GM23338 (cell line): ENCODE data around the gene PHAF1. TPM values are rescaled to one million over a fixed set of nuclear protein-coding genes. Genes with fewer than 3 reads are reported as not detected.

Experiments
- ATAC-seq: fragments of 200-7000 bp; cut with Tn5 transposase; 3 replicates; pipeline ENCODE4 v1.9.1; 2020
- DNase-seq: peaks from one replicate; pipeline ENCODE4 v3.0.0-alpha.2; 2015; ENCODE audit warnings: low spot score
- H2AFZ ChIP-seq: fragments of 200-600 bp; sonication (generic); 2 replicates; pipeline ENCODE4 v1.8.0; 2016; ENCODE audit warnings: antibody characterized with exemption, mild to moderate bottlenecking, moderate library complexity
- H3F3A ChIP-seq: fragments of 200-600 bp; sonication (generic); replicated peaks from 2 replicates; pipeline ENCODE4 v1.8.0; 2017; ENCODE audit warnings: antibody characterized with exemption, mixed run types, low read depth
- H3K27ac ChIP-seq: fragments of 200-600 bp; sonication (generic); 2 replicates; pipeline ENCODE4 v1.6.1; 2016; ENCODE audit warnings: low read depth
- H3K27me3 ChIP-seq: fragments of 200-600 bp; sonication (generic); 2 replicates; pipeline ENCODE4 v1.8.0; 2016; ENCODE audit warnings: mild to moderate bottlenecking, mixed run types, moderate library complexity; ENCODE audit not compliant: insufficient read depth
- H3K36me3 ChIP-seq: fragments of 200-600 bp; sonication (generic); 2 replicates; pipeline ENCODE4 v1.8.0; 2016; ENCODE audit warnings: mild to moderate bottlenecking; ENCODE audit not compliant: insufficient read depth
- H3K4me1 ChIP-seq: fragments of 200-600 bp; sonication (generic); 2 replicates; pipeline ENCODE4 v1.8.0; 2016; ENCODE audit warnings: mild to moderate bottlenecking, moderate library complexity; ENCODE audit not compliant: insufficient read depth
- H3K4me2 ChIP-seq: fragments of 200-600 bp; sonication (generic); 2 replicates; pipeline ENCODE4 v1.7.1; 2017; ENCODE audit warnings: mixed run types
- H3K4me3 ChIP-seq: fragments of 200-600 bp; sonication (generic); 2 replicates; pipeline ENCODE4 v1.6.1; 2016; ENCODE audit warnings: mixed run types
- H3K79me2 ChIP-seq: fragments of 200-600 bp; sonication (generic); replicated peaks from 2 replicates; pipeline ENCODE4 v1.8.0; 2017; ENCODE audit warnings: mild to moderate bottlenecking; ENCODE audit not compliant: insufficient read depth
- H3K9me2 ChIP-seq: fragments of 200-600 bp; sonication (generic); 2 replicates; pipeline ENCODE4 v1.8.0; 2017; ENCODE audit not compliant: insufficient read depth
- H4K20me1 ChIP-seq: fragments of 200-600 bp; sonication (generic); replicated peaks from 2 replicates; pipeline ENCODE4 v1.8.0; 2017; ENCODE audit warnings: mild to moderate bottlenecking; ENCODE audit not compliant: insufficient read depth
- H3K27ac Mint-ChIP-seq: 2 replicates; pipeline ENCODE4 v1.8.0; 2020; ENCODE audit warnings: inconsistent platforms, mild to moderate bottlenecking, moderate library complexity, mixed read lengths
- H3K27me3 Mint-ChIP-seq: 3 replicates; pipeline ENCODE4 v1.8.0; 2022; ENCODE audit warnings: low read depth, mild to moderate bottlenecking, moderate library complexity, mixed read lengths, inconsistent platforms; ENCODE audit not compliant: insufficient read depth, poor library complexity
- H3K36me3 Mint-ChIP-seq: 3 replicates; pipeline ENCODE4 v1.8.0; 2021; ENCODE audit warnings: low read depth, mild to moderate bottlenecking, inconsistent platforms, moderate library complexity, mixed read lengths
- H3K4me1 Mint-ChIP-seq: 3 replicates; pipeline ENCODE4 v1.8.0; 2020; ENCODE audit warnings: mild to moderate bottlenecking, inconsistent platforms, mixed read lengths
- H3K4me3 Mint-ChIP-seq: 3 replicates; pipeline ENCODE4 v1.8.0; 2021; ENCODE audit warnings: moderate library complexity, mild to moderate bottlenecking, inconsistent platforms, mixed read lengths
- H3K9me3 Mint-ChIP-seq: 3 replicates; pipeline ENCODE4 v1.8.0; 2020; ENCODE audit warnings: moderate library complexity, mild to moderate bottlenecking, inconsistent platforms, mixed read lengths
- CREB1 ChIP-seq: fragments of 250-450 bp; sonication (Bioruptor Pico); IDR thresholded peaks from 2 replicates; pipeline ENCODE4 v1.5.0; 2020; ENCODE audit warnings: low read depth, mild to moderate bottlenecking, moderate library complexity
- EZH2 ChIP-seq: fragments of 200-600 bp; sonication (generic); IDR thresholded peaks from one replicate; pipeline ENCODE4 v1.8.0; 2017; ENCODE audit warnings: antibody characterized with exemption, mild to moderate bottlenecking, low read depth; ENCODE audit not compliant: unreplicated experiment
- EZH2phosphoT487 ChIP-seq: fragments of 200-600 bp; sonication (generic); IDR thresholded peaks from one replicate; pipeline ENCODE4 v1.8.1; 2018; ENCODE audit warnings: antibody characterized with exemption; ENCODE audit not compliant: unreplicated experiment
- JUNB ChIP-seq: IDR thresholded peaks from one replicate; pipeline ENCODE4 v1.6.1; 2016; ENCODE audit warnings: antibody characterized with exemption; ENCODE audit not compliant: unreplicated experiment
- NANOG ChIP-seq: IDR thresholded peaks from 2 replicates; pipeline ENCODE4 v1.6.1; 2016; ENCODE audit warnings: antibody characterized with exemption, borderline replicate concordance
- POLR2AphosphoS5 ChIP-seq: IDR thresholded peaks from 2 replicates; pipeline ENCODE4 v1.6.1; 2016; ENCODE audit warnings: antibody characterized with exemption, low read depth
- STAT1 ChIP-seq: IDR thresholded peaks from one replicate; pipeline ENCODE4 v1.6.1; 2016; ENCODE audit warnings: antibody characterized with exemption; ENCODE audit not compliant: unreplicated experiment
- ZNF114 ChIP-seq: fragments of 250-450 bp; sonication (Bioruptor Pico); IDR thresholded peaks from 2 replicates; pipeline ENCODE4 v1.5.0; 2020; ENCODE audit warnings: mild to moderate bottlenecking, moderate library complexity
- ZNF331 ChIP-seq: fragments of 250-450 bp; sonication (Bioruptor Pico); IDR thresholded peaks from 2 replicates; pipeline ENCODE4 v1.5.0; 2020; ENCODE audit warnings: low read depth, mild to moderate bottlenecking, moderate library complexity
- polyA plus RNA-seq: library from polyadenylated mRNA; unstranded; fragments of >200 nt; fragmentation: Nextera tagmentation; extraction: Ambion mirVana; gene quantifications from 2 replicates; pipeline ENCODE4 v1.2.1, GENCODE V29; 2016
- total RNA-seq: library from RNA; depleted of rRNA; stranded (reverse); fragments of >200 nt; shearing (Covaris generic); gene quantifications from 2 replicates; pipeline ENCODE4 v1.2.3, GENCODE V29; 2014
- TF ChIP-seq, protein P1 (sequence below), 2 experiments: fragments of 200-600 bp in 1 of 2; sonication (generic) in 1 of 2; conservative IDR thresholded peaks; 2 replicates each; pipeline versions ENCODE4 v1.5.1 to v1.6.1; 2016 to 2017; ENCODE audit warnings: antibody characterized with exemption in 2 of 2, low read depth in 2 of 2, mild to moderate bottlenecking in 2 of 2, moderate library complexity in 1 of 2
- TF ChIP-seq, protein P2 (sequence below): IDR thresholded peaks from 2 replicates; pipeline ENCODE4 v1.6.1; 2016; ENCODE audit warnings: antibody characterized with exemption
- TF ChIP-seq, protein P3 (sequence below): IDR thresholded peaks from one replicate; pipeline ENCODE4 v1.6.1; 2018; ENCODE audit warnings: antibody characterized with exemption; ENCODE audit not compliant: unreplicated experiment

PHAF1 gene
- total and polyA plus RNA-seq, 2 experiments from 2014 or later: 14.7 to 35.9 TPM

DNA sequence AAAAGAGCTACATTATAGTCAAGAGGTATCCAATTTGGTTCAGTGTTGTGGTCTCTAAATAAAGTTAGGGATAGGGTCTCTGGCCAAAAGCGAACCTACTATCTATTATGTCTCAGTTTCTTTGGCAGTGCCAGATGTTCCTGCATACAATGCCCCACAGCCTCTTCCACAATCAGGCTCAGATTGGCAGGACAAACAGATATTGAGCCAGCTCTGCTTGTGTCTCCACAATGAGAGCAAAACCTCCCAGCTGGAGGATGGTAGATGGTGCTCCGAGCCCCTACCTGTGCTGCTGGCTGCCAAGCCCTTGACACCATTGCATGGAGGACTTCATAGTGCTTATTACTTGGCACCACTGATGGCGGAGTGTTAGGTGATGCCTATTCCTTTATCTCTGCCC, 19.7 kb downstream of the PHAF1 start (continued):
- TF ChIP-seq, protein P1, sequence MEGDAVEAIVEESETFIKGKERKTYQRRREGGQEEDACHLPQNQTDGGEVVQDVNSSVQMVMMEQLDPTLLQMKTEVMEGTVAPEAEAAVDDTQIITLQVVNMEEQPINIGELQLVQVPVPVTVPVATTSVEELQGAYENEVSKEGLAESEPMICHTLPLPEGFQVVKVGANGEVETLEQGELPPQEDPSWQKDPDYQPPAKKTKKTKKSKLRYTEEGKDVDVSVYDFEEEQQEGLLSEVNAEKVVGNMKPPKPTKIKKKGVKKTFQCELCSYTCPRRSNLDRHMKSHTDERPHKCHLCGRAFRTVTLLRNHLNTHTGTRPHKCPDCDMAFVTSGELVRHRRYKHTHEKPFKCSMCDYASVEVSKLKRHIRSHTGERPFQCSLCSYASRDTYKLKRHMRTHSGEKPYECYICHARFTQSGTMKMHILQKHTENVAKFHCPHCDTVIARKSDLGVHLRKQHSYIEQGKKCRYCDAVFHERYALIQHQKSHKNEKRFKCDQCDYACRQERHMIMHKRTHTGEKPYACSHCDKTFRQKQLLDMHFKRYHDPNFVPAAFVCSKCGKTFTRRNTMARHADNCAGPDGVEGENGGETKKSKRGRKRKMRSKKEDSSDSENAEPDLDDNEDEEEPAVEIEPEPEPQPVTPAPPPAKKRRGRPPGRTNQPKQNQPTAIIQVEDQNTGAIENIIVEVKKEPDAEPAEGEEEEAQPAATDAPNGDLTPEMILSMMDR (conservative IDR thresholded peaks at IDR 0.05; ENCODE audit: low read depth in 2 of 2): no peak
- TF ChIP-seq EZH2 (no peak), CREB1 (CRISPR knock-in tag) (no peak)

DNA sequence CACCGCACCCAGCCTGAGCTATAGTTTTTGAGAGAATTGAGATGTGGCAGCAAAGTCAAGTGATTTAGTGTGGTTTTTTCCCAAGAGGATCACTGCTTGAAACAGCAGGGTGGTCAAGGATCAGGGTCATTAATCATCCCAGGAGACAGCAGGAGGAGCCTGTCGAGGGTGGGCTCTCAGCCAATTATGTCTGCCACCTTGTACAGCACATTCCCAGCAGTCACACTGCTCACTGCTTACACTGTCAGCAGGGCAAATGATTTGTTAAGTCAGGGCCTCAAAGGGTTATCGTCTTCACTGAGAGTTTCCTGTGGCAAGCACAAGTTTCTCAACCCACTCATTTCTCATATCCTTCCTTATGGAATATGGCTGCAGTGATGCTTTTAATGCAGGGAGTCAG, 27.9 kb downstream of the PHAF1 start:
- Histone ChIP-seq H4K20me1 (peaks cover 5% of the 10 kb centered on the region; the same call in 1 of the 2 replicates), H3K27ac (no peak overlapping the region), H3K36me3 (peaks cover 21% of the 10 kb centered on the region; the same call in 1 of the 2 replicates), H3K4me3 (no peak overlapping the region), H3K4me2 (no peak overlapping the region), H3F3A (no peaks in the 10 kb centered on the region), H3K27me3 (no peaks in the 10 kb centered on the region), H3K79me2 (no peaks in the 10 kb centered on the region), H2AFZ (no peak overlapping the region), H3K9me2 (no peaks in the 10 kb centered on the region), H3K4me1 (no peaks in the 10 kb centered on the region)
- no peaks in the 10 kb centered on the region for H3K9me3 Mint-ChIP-seq
- DNase-seq (no peak), ATAC-seq (no peak)
- H3K27ac Mint-ChIP-seq: no peak overlapping the region
- no peak overlapping the region for H3K4me3 Mint-ChIP-seq
- H3K36me3 Mint-ChIP-seq: peaks cover 51% of the 10 kb centered on the region
- peaks cover 1% of the 10 kb centered on the region for H3K27me3 Mint-ChIP-seq
- TF ChIP-seq ZNF114 (CRISPR knock-in tag) (no peak), ZNF331 (CRISPR knock-in tag) (no peak), NANOG (no peak), EZH2phosphoT487 (no peak), EZH2 (no peak)
- no peaks in the 10 kb centered on the region for H3K4me1 Mint-ChIP-seq

DNA sequence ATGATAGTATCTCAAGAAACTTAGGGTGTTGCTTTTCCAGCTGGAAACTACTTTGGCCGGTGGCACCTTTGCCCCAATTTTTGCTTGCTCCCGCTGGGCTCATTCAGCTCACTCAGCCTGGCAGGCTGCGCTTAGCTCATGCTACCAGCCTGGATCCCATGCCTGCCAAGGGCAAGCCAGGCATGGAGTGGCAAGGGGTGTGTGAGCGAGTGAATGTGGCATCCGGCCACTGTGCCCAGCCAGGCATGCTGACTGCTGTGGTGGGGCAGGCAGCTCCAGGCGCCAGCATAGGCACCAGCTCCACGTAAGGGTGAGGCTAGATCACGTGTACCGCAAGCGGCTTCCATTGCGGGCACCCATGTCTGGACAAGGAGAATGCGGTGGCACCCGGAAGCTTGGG, 31.6 kb downstream of the PHAF1 start:
- no peak overlapping the region for H3K4me3 Mint-ChIP-seq
- Histone ChIP-seq H2AFZ (no peak overlapping the region), H3K4me2 (no peak overlapping the region), H3K4me1 (no peaks in the 10 kb centered on the region), H3K36me3 (peaks cover 8% of the 10 kb centered on the region; the same call in 1 of the 2 replicates), H3K27ac (no peak overlapping the region), H3F3A (no peaks in the 10 kb centered on the region), H3K27me3 (no peaks in the 10 kb centered on the region), H3K4me3 (no peak overlapping the region), H3K9me2 (no peaks in the 10 kb centered on the region), H3K79me2 (no peaks in the 10 kb centered on the region), H4K20me1 (peaks cover 5% of the 10 kb centered on the region; the same call in 1 of the 2 replicates)
- no peak for ATAC-seq
- H3K36me3 Mint-ChIP-seq: peaks cover 55% of the 10 kb centered on the region
- DNase-seq: no peak
- H3K9me3 Mint-ChIP-seq: no peaks in the 10 kb centered on the region
- H3K4me1 Mint-ChIP-seq: no peaks in the 10 kb centered on the region
- peaks cover 1% of the 10 kb centered on the region for H3K27me3 Mint-ChIP-seq
- H3K27ac Mint-ChIP-seq: no peak overlapping the region
- TF ChIP-seq, protein P2, sequence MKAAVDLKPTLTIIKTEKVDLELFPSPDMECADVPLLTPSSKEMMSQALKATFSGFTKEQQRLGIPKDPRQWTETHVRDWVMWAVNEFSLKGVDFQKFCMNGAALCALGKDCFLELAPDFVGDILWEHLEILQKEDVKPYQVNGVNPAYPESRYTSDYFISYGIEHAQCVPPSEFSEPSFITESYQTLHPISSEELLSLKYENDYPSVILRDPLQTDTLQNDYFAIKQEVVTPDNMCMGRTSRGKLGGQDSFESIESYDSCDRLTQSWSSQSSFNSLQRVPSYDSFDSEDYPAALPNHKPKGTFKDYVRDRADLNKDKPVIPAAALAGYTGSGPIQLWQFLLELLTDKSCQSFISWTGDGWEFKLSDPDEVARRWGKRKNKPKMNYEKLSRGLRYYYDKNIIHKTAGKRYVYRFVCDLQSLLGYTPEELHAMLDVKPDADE: no peak
- TF ChIP-seq NANOG (no peak), EZH2phosphoT487 (no peak), ZNF114 (CRISPR knock-in tag) (no peak), ZNF331 (CRISPR knock-in tag) (no peak), JUNB (no peak), POLR2AphosphoS5 (no peak), CREB1 (CRISPR knock-in tag) (no peak), EZH2 (no peak), STAT1 (no peak)
- TF ChIP-seq, protein P3, sequence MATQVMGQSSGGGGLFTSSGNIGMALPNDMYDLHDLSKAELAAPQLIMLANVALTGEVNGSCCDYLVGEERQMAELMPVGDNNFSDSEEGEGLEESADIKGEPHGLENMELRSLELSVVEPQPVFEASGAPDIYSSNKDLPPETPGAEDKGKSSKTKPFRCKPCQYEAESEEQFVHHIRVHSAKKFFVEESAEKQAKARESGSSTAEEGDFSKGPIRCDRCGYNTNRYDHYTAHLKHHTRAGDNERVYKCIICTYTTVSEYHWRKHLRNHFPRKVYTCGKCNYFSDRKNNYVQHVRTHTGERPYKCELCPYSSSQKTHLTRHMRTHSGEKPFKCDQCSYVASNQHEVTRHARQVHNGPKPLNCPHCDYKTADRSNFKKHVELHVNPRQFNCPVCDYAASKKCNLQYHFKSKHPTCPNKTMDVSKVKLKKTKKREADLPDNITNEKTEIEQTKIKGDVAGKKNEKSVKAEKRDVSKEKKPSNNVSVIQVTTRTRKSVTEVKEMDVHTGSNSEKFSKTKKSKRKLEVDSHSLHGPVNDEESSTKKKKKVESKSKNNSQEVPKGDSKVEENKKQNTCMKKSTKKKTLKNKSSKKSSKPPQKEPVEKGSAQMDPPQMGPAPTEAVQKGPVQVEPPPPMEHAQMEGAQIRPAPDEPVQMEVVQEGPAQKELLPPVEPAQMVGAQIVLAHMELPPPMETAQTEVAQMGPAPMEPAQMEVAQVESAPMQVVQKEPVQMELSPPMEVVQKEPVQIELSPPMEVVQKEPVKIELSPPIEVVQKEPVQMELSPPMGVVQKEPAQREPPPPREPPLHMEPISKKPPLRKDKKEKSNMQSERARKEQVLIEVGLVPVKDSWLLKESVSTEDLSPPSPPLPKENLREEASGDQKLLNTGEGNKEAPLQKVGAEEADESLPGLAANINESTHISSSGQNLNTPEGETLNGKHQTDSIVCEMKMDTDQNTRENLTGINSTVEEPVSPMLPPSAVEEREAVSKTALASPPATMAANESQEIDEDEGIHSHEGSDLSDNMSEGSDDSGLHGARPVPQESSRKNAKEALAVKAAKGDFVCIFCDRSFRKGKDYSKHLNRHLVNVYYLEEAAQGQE: no peak
- TF ChIP-seq, protein P1 (conservative IDR thresholded peaks at IDR 0.05; ENCODE audit: low read depth in 2 of 2): no peak
